HG03442 (cell line): ENCODE results near the gene DHRSX.
"Not testable (repeated sequence)": the region's sequence is repeated elsewhere in the genome, so short reads cannot be mapped to it uniquely, and the experiment has no call there.

Source experiments
- ATAC-seq: cut with Tn5 transposase; IDR thresholded peaks from one replicate; pipeline ENCODE4 v1.9.1; 2021; ENCODE audit warnings: mild to moderate bottlenecking, moderate library complexity; ENCODE audit not compliant: unreplicated experiment

DHRSX gene

DNA sequence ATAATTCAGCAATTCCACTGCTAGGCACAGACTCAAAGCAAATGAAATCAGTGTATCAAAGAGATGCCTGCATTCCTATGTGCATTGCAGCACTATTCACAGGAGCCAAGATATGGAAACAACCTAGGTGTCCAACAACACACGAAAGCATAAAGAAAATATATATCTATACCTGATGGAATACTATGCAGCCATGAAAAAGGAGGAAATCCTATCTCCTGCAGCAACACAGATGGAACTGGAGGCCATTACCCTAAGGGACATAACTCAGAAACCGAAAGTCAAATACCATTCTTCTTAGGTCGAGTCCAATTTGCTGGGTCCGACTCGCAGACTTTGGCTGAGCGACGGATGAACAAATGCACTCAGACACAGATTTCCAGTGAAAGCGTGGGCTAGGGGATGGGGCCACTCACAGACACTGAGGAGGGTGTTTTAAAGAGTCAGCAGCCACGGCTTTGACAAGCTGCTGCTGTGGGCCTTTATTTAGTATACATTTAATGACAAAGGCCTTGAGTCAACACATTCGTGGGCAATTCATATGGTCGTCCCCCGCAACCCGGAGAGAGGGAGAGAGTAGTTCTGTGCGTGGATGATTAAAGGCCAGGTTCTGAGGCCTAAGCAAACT is 93.8 kb downstream of the DHRSX start:
- ATAC-seq, result no peak

GRCh38 chrX:2404776-2405175 is 96.0 kb downstream of the DHRSX start:
- ATAC-seq, result no peak

GRCh38 chrX:2402361-2402690 is 98.5 kb downstream of the DHRSX start:
- no peak for ATAC-seq

GRCh38 chrX:2401590-2402360 is 99.0 kb downstream of the DHRSX start:
- ATAC-seq, result no peak

GRCh38 chrX:2401201-2401589 is 99.6 kb downstream of the DHRSX start:
- no peak for ATAC-seq

GRCh38 chrX:2398064-2398656 is 102.6 kb downstream of the DHRSX start:
- ATAC-seq, result no peak

- ATAC-seq, result no peak
These were observed 103.3 kb downstream of the DHRSX start for GRCh38 chrX:2397229-2398063.

- ATAC-seq, result no peak
These were observed 105.3 kb downstream of the DHRSX start for GRCh38 chrX:2395261-2395992.

GRCh38 chrX:2391869-2392606 is 108.7 kb downstream of the DHRSX start:
- ATAC-seq, result no peak

- no peak for ATAC-seq
These were observed 110.0 kb downstream of the DHRSX start for GRCh38 chrX:2390754-2391153.

DNA sequence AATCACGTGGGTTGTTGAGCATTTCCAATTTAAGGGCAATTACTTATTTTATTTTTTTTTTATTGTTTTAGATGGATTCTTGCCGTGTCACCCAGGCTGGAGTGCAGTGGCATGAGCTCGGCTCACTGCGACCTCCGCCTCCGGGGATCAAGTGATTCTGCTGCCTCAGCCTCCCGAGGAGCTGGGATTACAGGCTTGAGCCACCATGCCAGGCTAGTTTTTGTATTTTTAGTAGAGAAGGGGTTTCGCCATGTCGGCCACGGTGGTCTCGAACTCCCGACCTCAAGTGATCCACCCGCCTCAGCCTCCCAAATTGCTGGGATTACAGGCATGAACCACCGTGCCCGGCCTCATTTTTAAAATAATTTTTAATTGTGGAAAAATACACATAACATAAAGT is 111.0 kb downstream of the DHRSX start:
- not testable (repeated sequence) for ATAC-seq

DNA sequence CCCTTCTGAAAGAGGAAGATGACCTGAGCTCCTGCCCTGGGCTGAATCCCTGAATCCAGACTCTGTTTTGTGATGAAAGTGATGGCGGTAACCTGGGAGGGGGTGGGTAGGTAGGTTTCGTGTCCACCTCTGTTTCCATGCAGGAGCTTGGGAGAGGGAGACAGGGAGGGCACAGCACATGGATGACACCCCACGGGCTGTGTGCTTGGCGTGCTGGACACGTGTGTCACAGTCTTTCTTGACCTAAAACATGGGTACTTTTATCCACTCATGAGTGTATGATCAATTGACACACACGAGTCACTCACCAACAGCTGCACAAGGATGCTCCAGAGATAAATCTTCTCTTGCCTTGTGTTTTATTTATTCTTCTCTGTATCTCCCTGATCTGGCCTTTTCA is 111.5 kb downstream of the DHRSX start:
- ATAC-seq, result no peak

GRCh38 chrX:2388669-2389068 is 112.1 kb downstream of the DHRSX start:
- no peak for ATAC-seq

- no peak for ATAC-seq
These were observed 113.0 kb downstream of the DHRSX start for GRCh38 chrX:2387614-2388239.

DNA sequence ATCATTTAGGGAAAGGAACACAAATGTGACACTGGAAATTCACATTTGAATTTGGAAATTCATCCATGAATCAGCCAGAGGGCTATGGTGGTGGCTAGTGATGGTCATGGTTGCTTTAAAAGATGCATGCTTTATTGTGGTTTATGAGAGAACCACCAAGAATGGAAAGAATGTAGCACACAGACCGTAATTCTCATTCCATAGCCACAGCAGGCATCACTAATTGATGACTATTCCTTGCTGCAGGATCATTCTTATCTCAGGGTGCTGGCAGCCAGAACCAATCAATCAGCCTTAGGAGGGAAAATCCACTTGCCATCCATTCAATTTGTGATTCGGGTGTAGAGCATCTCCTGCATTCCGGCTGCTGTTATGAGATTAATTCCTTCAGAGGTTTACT is 115.6 kb downstream of the DHRSX start:
- no peak for ATAC-seq

- no peak for ATAC-seq
These were observed 116.3 kb downstream of the DHRSX start for GRCh38 chrX:2384486-2384885.

DNA sequence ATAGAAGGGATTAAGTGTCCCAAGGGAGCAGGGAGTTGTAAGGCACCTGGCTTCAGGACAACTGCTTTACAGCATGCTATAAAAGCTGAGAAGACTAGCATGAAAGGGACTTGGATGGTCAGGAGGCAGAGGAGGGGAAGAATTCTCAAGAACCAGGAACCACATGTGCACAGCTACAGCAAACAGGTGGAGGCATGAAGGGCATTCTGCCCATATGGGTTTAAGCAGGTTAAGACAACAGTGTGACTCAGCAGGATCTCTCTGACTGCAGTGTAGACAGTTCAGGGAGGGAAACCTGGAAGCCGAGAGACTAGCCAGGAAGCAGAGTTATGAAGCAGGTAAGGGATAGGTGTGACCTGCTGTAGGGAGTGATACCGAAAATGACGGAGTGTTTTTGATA is 117.0 kb downstream of the DHRSX start:
- no peak for ATAC-seq

- ATAC-seq, result no peak
These were observed 117.6 kb downstream of the DHRSX start for GRCh38 chrX:2383144-2383543.

- ATAC-seq, result not testable (repeated sequence)
These were observed 118.2 kb downstream of the DHRSX start for GRCh38 chrX:2382433-2383048.
